SW 1271 (cell line): ENCODE measurements around the gene COA7.

Source experiments
- DNase-seq, 2 experiments: peaks; one replicate each; lab custom pipeline; 2025; lab: John Stamatoyannopoulos, UW

Gene COA7

GRCh38 chr1:52669696-52670095 lies 28.5 kb downstream of the COA7 start:
- DNase-seq = no peak

- no peak for DNase-seq
Observed at GRCh38 chr1:52668711-52669110, 29.4 kb downstream of the COA7 start.

GRCh38 chr1:52667984-52668383 lies 30.2 kb downstream of the COA7 start:
- no peak for DNase-seq

- no peak for DNase-seq
Observed at GRCh38 chr1:52667290-52667689, 30.9 kb downstream of the COA7 start.

- no peak for DNase-seq
Observed at GRCh38 chr1:52665006-52665941, 32.9 kb downstream of the COA7 start.

- DNase-seq = no peak
Observed at GRCh38 chr1:52663716-52664115, 34.4 kb downstream of the COA7 start.

GRCh38 chr1:52662645-52663313 lies 35.4 kb downstream of the COA7 start:
- no peak for DNase-seq

DNA sequence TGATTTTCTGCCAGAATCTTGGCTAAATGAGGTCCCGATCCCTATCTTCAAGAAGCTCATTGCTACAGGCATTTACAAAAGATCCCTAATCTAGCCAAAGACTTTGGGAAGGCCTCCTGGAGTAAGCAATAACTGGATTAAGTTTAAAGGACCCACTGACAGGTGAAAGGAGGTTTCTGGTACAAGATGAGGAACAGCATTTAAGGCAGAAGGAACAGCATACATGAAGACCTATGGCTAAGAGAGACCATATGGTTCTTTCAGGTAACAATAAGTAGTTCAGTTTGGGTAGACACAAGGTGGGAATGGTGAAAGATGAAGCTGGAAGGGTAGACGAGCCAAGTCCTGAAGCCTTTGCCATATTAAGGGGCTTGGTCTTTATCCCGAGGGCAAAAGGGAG lies 37.3 kb downstream of the COA7 start:
- DNase-seq = no peak

DNA sequence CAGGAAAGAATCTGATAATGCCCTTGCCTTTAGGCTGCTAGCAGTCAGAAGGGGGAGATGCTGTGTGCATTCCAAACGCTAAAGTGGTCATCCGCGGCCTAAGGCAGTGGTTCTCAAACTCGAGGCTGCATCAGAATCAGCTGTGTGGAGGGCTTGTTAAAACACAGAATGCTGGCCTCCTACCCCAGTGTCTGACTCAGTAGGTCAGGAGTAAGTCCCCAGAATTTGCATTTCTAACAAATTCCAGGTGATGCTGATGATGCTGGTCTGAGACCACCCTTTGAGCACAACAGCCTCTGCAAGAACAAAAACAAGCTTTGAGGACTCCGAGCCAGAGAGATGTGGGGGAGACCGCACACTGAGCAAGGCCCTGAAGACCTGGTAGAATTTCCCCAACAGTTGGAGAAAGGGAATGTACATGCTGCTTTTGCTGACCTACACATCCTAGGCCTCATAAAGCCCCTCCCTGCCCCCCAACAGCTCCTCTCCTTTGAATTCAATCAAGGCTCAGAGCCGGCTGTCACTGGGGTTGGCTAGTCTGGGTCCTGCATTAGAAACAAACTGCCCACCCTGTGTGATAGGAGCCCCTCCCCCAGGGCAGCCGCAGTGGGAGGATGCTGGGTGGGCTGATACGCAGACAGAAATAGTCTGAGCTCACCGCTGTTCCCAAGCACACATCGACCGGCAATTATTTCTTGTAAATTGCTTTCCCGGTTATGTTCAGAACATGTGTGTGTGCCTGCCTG lies 38.1 kb downstream of the COA7 start:
- DNase-seq = no peak

- no peak for DNase-seq
Observed at GRCh38 chr1:52659356-52659755, 38.8 kb downstream of the COA7 start.

- no peak for DNase-seq
Observed at GRCh38 chr1:52658795-52659194, 39.4 kb downstream of the COA7 start.

DNA sequence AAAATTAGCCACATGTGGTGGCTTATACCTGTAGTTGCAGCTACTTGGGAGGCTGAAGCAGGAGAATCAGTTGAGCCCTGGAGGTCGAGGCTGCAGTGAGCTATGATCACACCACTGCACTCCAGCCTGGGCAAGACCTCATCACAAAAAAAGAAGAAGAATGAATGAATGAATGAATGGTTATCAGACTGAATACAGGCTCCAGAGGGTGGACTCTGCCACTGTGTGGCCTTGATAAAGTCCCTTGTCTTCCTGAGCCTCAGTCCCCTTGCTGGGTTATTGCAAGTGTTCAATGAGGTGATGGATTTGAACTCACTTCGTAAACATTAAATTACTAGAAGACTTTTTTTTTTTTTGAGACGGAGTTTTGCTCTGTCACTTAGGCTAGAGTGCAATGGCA lies 40.4 kb downstream of the COA7 start:
- DNase-seq = no peak

- DNase-seq = no peak
Observed at GRCh38 chr1:52654063-52654462, 44.1 kb downstream of the COA7 start.

DNA sequence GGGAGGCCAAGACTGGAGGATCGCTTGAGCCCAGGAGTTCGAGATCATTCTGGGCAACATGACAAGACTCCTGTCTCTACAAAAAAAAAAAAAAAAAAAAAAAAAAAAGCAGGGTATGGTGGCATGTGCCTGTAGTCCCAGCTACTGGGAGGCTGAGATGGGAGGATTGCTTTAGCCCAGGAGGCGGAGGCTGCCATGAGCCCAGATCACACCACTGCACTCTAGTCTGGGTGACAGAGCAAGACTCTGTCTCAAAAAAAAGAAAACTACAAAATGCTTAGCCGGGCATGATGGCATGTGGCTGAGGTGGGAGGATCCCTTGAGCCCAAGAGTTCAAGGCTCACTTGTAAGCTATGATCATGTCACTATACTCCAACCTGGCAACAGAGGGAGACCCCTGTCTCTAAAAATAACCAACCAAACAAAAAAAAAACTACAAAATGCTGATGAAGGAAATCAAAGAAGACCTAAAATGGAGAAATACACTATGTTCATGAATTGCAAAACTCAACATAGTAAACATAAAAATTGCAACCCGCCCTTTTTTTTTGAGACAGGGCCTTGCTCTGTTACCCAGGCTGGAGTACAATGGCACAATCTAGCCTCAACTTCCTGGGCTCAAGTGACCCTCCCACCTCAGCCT lies 44.8 kb downstream of the COA7 start:
- no peak for DNase-seq

DNA sequence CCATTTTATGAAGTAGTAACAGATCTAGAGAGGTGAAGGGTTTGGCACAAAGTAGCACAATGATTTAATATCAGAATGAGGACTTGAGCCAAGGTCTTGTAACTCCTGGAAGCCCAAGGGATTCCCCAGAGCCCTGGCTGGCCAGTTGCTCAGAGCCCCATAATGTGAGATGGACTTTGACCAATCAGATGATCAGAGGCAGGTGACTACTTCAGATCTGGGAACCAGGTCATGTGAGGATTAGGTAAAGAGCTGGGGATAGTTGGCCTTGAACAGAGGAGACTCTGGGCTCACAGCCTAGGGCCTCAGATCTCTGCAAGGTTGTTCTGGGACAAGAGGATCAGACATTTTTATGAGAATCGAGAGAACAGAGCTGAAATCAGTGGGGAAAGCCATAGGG lies 46.2 kb downstream of the COA7 start:
- no peak for DNase-seq

DNA sequence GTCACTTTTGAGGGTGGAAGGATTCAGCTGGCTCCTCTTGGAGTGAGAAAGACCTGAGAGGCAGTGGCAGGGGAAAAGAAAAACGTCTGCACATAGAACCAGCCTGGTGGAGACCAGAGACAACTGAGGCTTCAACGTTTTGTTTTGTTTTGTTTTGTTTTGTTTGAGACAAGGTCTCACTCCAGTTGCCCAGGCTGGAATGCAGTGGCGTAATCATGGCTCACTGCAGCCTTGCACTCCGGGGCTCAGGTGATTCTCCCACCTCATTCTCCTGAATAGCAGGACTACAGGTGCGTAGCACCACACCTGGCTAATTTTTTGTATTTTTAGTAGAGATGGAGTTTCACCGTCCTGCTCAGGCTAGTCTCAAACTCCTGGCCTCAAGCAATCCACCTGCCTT lies 52.9 kb downstream of the COA7 start:
- DNase-seq = no peak

DNA sequence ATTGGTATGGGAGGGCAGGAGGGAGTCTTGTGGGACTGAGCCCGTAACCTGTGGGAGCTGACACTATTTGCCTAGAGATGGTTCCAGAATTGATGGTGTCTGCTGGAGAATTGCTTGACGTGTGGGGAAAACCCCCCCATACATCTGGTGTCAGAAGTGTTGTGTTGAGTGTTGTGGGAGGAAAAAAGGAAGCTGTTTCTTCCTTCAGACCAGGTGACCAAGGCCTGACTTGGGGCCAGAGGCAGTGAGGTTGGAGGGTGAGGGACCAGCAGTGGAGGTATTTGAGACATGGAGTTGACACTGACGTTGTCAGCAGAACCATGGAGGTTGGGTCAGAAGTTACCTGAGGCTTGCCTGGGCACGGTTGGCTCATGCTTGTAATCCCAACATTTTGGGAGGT lies 56.8 kb downstream of the COA7 start:
- DNase-seq = no peak

DNA sequence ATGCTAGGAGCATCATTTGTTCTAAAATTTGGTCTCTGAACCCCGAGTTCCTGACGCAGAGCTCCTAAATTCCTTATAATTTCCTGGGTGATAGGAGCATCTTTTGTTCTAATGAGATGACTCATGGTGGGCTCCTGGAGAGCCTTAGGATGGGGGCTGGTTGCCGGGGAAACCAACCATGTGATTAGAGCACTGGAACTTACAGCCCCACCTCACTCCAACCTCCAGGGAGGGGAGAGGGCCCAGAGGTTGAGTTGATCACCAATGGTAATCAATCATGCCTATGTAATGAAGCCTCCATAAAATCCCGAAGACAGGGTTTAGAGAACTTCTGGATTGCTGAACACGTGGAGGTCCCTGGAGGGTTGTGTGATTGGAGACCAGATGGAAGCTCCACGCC lies 57.5 kb downstream of the COA7 start:
- DNase-seq = no peak

GRCh38 chr1:52637946-52638345 lies 60.2 kb downstream of the COA7 start:
- no peak for DNase-seq

- DNase-seq = no peak
Observed at GRCh38 chr1:52636721-52637695, 61.1 kb downstream of the COA7 start.
